ENCODE data around the gene INSRR.

The INSRR gene

DNA sequence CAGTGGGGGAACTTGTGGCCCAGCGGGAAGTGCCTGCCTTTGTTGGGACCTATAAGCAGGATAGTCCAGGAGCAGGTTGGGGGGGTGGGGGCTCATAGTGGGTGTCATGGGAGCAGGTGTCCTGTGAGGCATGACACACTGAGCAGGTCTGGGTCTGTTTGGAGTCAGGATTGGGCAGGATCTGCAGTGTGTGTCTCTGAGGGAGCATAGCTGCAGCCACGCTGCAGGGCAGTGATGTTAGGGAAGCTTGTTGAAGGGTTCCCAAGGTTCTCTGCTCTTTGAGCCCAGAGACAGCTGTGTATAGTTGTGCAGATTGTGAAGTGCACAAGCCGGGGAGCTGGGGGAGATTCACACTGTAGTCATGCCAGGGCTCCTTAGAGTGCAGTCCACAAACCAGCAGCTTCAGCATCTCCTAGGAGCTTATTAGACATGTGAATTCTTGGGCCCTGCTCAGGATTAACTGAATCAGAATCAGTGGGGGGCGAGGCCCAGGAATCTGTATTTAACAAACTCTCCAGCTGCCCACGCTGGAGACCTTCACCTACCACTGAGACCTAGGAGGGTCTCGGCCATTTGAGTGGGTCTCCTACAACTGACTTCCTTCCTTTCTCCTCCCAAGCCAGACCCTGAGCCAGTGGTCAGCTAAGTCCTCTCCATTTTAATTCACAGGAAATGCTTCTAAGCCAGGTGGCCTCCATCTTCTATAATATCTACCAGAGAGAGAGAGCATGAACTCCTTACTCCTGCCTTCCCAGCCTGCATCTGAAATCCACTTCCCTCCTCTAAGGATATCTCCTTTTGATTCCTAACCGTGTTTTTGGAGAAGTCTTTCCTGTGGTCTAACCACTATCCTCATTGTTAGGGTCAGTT, 11.1 kb downstream of the INSRR start:
- no peak for DNase-seq

DNA sequence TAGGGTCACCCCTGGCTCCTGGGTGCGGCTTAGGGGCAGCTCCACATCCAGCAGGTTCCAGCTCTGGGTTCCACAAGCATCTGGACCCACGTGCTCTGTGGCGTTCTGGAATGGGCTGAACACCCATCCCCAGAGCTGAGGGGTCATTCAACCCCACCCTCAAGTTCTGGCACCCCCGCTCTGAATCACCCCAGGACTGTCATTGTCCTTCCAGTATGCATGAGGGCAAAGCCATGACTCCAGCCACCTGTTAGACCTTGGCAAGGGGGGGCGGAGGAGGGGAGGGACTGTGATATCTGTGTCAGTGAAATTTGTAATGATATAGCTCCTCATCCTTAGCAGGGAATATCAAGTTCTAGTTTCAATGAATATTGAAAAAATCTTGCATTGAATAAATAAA, 12.3 kb downstream of the INSRR start:
- no peak for DNase-seq

DNA sequence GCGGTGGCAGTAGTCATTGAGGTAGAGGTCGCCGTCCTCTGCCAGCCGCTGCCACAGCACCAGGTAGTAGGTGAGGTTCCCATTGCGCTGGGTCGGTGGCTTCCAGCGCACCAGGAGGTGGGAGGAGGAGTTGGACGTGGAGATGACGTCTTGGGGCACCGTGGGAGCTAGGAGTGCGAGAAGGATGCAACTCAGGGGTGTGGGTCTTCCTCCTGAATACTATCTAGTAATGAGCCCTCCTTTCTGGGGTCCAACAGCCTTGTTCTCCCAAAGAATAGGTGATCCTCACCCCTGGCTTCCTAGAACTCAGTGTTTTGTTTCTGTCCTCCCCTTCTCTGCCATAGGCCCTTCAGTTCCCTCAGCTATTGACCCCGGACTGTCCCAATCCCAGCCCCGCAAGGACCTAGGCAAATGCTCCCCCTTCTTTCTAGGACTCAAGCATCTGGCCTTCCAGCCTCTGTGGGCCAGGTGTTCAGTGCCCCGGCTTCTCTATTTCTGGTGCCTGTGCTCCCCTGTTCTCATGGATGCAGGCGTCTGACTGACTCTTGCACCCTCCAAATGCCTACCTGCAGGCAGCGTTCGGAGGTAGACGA, 12.9 kb downstream of the INSRR start:
- DNase-seq, result no peak

DNA sequence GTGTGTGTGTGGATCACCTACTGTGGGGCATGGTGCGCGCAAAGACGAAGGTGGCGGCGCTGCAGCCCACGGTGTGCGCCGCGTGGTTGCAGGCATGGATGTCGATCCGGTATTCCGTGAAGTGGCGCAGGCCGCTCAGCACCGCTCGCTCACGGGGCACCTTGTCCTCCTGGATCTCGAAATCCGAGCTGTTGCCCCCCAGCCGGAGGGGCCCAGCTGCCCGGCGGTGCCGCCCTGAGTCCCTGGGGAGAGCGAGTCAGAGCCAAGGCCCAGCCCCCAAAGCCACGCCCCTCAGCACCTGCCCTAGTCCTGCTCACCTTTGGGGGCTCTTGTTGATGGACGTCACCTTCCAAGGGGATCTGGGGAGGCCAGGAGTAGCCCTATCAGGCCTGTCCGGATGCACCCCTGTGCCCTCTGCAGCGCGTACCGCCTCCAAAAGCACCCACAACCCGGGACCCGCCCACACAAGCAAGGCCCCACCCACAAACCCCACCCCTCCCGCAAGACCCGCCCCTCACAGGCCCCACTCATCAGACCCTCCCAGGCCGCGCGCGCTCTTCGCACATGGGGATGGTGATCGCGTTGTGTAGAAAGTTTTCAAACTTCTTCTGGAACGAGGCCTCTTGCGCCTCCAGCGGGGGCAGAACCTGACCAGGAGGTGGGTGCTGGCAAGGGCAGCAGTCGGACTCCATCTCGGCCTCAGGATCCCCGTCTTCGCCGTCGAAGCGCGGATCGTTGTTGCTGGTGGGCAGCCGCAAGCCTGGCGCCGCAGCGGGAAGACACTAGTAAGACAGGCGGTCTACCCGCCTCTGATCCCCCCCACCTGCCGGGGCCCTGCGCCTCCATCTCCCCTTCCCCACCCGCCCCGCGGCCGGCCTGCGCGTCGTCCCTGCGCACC, 13.6 kb downstream of the INSRR start:
- DNase-seq, result no peak

DNA sequence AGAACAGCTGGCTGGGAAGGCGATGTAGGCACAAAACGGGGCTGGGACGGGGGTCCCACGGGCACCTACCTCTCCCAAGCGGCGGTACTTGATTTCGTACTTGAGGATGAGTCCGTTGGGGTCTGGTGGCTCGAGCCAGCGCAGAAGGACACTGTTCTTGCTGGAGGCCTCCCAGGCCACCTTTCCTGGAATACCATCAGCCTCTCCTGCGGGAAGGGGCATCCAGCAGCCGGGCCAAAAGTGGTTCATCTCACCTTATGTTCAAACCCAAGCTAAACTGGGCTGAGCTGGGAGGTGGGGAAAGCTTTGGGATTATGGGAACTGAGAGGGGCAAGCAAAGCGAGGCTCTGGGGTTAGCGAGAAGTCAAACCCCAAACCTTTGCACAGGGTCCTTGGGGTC, 14.3 kb downstream of the INSRR start:
- no peak for DNase-seq

DNA sequence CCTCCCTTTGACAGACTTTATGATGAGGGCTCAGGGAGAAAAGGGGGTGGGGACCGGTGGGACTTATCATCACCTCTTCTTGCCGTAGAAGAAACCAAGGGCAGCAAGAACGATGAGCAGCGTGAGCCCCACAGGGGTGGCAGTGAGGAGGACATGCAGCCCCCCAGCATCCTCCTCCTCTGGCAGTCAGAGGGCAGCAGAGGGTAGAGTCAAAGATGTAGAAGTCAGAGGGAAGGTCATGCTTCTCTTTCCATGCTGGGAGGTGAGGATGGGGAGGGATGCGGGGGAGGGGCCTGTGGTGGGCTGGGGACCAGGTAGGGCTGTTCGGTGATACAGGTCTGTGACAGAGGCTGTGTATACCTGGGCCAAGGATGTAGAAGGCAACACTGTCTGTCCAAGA, 14.8 kb downstream of the INSRR start:
- DNase-seq, result no peak

DNA sequence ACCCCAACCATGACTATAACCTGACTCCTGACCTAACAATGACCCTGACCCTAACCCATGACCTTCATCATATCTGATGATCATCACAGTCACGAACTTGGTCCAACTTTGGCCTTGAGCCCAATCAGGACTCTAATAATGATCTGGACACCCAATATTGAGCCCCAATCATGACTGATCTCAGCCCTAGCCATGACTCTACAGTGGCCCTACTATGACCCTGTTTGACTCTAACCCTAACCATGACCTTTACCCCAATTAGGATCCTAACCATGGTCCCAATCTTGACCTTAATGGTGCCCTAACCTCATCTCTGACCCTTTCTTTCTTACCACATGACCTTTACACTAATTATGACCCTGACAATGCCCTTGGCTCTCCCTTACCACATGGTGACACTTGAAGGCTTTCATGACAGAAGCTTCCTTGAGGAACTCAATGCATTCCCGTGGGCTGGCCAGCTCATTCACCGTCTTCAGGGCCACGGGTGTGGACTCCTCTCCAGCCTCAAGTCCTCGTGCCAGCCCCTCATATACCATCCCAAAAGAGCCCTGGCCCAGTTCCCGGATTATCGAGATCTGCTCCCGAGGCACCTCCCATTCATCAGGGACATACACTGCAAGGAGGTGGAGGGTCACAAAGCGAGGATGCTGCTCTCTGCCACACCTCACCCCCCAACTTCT, 16.2 kb downstream of the INSRR start:
- DNase-seq, result no peak

DNA sequence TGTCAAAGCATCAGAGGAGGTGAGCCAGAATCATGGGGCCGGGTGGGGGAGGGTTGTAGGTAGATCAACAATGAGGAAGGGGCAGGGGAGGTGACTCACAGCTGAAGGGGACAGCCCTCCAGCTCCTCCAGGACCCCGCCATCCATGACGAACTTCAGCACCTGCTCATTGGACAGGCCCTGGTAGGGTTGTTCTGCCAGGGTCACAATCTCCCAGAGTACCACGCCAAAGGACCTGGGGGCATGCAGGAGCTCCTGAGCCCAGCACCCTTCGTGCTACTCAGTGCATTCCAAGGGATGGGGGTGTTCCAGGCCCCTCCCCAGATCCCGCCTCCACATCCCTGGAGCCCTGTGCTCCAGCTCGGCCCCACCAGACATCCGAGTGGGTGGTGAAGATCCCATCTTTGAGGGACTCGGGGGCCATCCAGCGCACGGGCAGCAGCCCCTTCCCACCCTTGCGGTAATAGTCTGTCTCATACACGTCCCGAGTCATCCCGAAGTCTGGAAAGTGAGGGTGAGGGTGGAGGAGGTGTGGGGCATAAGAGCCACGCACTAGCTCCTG, 17.5 kb downstream of the INSRR start:
- DNase-seq, result no peak

DNA sequence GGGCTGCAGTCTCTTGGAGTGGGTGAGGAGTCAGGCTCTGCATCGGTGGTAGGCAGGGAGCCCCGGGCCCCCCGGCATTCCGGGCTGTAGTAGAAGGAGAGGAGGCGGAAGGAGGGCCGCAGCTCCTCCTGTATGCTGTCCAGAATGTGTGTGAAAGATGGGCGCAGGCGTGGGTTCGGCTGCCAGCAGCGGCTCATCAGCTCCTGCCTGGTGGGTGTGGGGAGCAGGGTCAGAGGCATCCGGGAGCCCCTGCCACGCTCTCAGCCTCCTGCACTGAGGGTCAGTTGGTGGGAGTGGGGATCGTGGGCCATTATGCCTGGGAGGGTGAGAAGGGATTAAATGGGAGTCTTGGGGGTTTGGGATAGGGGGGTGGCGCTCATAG, 18.0 kb downstream of the INSRR start:
- no peak for DNase-seq

DNA sequence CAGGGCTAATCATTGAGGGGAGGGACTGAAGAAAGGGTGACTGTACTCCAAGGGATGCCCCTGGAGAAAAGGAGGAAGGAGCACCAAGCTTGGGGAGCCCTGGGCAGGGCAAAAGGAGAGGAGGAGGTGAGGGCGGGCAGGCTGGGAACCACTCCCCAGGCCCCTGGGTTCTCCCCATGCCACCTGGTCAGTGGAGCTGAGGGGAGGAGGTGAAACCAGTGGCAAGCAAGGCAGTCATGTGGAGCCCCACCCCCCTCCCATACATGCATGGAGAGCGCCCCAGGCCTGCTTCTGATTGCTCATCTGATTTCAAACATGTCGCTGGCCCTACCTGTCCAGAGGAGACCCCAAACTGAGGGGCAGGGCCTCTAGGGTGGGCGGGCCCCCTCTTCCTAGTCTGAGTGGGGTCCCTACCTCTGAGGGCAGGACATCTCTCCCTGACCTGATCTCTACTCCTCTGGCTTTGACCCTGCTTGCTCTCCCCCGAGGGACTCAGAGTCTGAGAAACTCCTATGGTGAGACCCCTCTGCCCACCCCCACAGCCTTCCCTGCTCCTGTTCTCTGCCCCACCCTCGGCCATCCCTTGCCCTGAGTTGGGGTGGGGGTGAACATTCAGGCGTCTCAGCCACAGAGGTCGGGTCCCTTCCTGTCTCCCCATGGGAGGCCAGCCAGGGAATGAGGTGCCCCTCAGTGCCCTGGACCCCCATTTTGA, 18.6 kb downstream of the INSRR start:
- DNase-seq, result no peak

DNA sequence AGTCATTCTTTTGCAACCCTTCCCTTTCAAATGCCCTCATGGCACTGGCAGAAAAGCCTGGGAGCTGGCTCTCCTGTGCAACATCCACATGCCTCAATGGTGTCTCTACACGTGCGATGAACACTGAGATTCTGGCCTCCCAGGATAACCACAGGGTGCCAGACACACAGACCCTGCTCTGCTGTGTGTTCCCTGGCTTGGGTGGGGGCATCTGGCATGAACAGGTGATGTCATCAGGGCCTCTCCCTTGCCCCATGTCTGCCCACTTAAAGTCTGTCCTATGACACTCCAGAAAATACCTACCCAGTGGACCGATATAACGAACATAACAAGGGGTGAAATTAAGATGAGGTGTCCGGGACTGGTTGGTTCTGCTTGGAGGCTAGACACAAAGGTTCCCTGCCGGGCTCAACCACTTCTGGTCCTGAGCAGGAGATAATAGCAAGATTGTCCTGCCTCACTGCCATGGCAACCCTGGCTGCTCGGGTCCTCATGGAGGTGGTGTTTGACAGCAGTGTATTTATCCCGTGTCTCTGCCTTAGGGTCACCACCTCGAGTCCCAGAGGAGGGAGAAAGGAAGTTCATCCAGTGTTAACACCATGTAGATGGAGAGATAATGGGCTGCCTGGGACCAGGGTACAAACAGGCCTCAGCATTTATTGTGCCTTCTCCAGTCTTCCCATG, 19.3 kb downstream of the INSRR start:
- peak; percentile 36 for DNase-seq

DNA sequence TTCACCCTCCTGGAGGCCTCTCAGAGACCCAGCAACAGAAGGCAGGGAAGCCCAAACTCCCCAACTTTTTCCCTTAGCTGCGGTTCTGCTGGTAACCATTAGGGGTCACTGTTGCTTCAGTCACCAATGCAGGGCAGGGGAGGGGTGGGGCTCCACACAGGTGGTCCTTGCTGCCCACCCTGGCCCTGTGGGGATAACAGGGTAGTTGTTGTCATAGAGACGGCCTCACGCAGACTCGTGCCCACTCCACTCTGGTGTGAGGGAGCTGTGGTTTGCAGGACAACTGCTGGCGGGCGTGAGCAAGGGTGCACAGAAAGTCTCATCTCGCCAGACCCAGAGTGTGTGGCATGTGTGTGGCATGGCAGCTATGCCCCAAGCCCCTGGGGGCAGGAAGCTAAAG, 19.9 kb downstream of the INSRR start:
- no peak for DNase-seq

DNA sequence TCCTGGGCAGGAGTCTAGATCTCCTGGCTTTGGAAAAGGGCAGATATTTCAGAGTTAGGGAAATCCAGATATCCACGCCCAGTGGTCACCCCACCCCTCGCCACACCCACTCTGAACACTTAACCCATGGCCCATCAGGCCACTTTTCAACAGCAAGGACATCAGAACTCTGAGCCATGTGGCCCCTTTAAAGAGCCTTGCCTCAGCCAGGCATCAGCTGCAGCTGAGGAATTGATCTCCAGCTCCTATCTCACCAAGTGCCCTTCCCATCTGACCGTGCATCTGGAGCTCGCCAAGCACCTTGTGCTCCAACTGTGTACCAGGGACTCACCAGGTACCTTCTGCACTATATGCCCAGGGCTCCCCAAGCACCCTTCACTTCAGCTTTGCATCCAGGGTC, 22.0 kb downstream of the INSRR start:
- no peak for DNase-seq

DNA sequence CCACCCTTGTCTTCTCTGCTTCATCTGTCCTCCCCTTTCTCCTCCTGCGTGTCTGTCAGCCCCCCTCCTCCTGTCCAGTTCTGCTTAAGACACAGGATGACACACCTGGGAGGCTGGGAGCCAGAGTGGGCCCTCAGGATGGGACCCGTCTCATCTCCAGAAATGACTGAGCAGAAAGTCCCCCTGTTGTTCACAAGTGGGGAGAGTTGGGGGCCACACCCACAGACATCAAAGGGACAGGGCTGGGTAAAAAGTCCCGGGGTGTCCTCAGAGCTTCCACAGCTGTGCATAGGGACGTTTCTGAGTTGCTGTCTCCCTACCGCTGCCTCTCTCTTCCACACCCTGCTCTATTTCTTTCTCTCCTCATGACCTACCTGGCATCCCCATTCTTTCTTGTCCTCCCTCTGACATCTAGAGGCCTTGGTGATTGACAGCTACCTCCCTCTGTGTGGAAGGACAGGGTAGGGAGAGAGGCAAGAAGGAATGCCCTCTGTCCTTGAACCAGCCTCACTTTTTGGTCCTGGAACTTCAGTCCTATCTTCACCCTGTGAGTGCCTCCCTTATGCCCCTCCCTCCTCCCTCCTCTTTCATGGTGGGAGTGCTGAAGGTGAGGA, 22.8 kb downstream of the INSRR start:
- DNase-seq, result no peak

DNA sequence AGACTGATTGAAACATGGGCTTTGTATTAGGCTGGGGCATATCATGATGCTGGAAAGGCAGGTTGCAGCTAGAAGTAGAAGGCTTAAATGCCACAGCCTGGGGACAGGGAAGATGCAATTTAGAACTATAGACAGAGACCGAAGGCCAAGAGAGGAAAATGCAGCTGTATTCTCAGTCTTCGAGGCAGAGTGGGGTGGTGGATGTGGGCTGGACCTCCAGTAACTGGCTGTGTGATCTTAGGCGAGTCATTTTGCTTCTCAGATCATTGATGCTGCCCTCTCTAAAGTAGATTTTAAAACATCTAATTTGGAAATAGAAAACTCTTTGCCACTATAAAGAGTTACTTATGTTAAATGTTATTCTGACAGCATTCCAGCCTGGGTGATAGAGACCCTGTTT, 24.6 kb downstream of the INSRR start:
- DNase-seq, result no peak

DNA sequence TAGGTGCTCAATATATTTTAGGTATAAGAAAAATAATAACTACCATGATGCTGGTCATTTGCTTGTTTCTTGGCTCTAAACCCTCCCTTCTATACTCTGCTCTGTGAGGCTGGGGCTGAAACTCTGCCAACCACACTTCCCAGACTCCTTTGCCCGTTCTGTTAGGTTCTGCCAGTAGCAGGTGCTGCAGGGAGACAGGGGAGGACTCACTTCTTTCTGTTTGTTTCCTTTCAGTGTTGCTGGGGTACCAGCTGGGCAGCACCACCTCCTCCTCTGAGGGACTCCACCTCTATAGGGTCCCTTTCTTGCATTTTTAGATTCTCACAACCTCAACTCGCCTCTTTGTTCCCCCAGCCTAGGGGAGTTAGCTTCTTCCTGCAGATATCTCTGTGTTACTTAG, 25.3 kb downstream of the INSRR start:
- DNase-seq, result no peak

DNA sequence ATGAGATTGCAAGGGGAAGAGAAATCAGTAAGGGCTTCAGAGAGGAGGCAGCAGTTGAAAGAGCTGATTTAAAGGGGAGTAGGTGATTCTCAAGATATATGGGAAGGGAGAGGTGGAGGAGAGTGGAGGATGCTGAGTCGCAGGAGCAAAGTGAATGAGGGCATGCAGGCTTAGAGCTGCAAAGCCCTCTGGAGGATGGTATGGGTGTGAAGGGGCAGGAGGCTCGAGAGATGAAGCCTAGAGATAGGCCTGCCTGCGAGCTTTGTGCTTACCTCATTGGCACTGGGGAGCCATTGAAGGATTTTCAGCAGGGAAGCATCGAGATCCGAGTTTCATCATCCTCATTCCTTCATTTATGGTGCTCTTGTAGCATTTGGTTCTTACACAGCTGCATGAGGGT, 26.5 kb downstream of the INSRR start:
- no peak for DNase-seq

DNA sequence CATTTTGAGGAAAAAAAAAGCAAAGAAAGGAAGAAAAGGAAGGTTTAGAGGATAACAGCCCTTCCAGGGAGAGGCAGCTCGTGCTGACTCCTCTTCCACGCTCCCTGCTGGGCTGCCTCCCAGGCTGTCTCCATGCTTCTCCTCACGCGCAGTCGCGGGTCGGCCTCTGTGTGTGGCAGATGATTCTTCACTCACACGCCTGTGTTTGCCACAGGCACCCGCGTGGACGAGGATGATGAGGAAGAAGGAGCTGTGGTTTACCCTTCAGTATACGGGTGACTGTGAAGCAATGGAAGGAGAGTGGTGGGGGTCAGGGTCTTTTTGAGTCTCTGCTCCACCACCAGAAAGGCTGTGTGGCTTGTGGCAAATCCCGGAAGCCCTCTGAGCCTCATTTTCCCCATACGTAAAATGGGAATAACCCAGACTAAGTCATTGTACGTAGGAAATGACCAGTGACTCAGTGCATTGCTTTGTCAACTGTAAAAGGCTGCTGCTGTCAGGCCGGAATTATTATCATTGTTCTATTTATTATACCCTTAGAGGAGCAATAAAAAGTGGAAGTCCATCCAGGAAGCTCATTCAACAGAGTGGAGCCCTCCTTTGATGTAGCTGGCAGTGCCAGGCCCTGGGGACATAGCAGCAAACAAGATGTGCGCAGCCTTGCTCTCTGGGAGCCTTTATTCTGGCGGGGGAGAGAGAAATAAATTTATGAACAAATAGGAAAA, 30.4 kb downstream of the INSRR start:
- no peak for DNase-seq

DNA sequence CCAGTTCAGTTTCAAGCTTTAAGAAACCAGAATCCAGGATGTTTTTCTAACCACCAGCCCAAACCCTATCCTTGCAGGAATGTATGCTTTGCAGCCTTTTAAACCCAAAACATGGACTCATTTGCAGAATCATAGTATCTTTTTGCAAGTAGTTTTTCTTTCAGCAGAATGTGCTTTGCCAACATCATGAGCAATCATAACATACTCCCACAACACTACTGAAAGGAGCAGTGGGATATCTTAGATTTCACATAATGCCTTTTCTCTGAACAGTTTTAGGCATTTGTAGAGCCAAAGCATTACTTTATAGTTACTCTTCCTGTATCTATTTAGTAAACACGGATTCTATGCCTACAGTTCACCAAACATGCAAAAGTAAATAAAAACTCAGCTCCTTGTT, 32.3 kb downstream of the INSRR start:
- no peak for DNase-seq

DNA sequence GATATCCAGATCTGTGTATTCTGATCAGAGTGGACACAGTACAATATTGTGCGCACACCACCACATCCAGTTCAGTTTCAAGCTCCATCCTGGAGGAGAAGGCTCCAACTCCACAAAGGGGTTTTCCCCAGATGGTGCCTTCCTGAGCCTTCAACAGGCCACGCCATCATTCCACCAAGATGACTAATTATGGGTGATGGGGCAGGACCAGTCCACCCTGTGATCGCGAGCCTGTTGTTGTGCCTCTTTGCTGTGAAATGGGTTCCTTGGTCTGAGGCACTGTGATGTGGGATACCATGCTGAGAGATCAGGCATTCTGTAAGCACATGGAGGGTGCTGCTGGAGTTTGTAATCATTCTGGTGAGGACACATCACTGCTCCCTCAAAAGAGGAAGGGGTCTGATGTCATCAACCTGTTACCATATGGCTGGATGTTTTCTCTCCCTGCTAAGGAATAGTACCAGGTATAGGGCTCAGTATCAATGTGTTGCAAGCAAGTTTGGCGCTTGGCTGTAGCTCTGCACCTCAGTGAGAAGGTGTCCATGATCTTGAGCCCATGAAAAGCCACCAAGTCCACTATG, 35.6 kb downstream of the INSRR start:
- no peak for DNase-seq
